DMS153 (cell line): ENCODE data around the gene KCNJ1.

Source experiments
- DNase-seq: peaks from one replicate; lab custom pipeline; 2025; lab: John Stamatoyannopoulos, UW

The KCNJ1 gene

DNA sequence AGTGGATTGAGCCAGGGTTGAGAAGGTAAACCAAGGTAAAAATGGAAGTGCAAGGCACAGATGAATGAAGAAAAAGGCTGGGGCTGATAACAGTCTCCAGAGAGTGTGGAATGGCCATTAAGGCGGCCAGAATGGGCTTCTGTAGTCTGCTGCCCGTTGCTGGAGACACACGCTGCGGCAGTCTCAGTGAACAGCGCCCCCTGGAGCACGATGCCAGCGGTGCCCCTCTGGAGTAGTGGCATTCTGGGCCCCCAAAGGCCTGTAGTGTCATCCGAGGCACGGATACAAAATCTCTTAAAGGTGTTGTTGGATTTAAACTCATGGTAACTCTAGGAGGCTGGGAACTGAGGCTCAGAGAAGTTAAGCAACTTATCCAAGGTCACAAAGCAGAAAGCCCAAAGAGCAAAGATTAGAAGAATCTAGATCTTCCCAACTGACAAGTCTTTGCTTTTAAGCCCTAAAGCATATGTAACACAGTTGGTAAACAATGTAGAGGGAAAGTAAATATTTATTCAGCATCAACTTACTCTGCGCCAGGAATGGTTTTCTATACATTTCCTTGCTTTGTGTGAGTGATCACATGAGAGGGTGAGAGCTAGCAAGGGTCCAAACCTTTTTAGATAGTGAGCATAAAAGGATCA lies 18.2 kb downstream of the KCNJ1 start:
- no peak for DNase-seq

DNA sequence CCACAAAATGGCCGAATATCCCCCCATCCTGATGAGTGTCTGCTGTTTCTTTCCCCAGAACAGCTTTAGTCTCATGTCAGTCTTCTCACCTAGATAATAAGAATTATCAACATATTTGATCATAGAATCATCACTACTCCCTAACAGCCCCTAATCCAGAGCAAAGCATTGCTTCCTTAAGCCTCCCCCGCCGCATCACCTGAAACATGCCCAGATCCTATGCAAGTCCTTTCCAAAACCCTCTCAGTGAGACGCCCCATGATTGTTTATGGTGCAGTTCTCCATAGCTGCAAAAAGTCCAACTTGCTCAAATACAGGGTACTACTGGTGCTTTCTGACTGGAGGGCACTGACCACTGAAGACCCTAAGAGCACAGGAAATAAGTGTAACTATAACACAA lies 20.1 kb downstream of the KCNJ1 start:
- no peak for DNase-seq

DNA sequence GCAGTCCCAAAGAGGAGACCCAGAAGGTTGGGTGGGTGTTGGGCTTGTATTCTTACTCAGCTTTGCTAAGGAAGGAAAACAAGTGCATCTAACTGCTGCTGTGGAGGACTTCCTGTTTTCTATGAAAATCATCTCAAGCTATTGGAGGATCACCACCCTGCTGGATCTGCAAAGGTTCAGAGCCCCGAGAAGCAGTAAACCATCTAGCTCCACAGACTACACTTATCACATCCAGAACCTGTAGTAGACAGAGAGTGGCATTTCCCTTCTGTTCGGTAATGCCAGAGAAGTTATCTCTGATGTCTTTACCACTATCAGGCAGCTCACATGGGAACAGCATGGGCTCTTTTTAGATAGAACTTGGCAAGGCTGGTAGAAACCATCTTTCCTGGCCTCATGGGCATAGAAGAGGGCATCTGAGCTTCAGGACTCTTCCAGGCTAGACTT lies 21.7 kb downstream of the KCNJ1 start:
- no peak for DNase-seq

DNA sequence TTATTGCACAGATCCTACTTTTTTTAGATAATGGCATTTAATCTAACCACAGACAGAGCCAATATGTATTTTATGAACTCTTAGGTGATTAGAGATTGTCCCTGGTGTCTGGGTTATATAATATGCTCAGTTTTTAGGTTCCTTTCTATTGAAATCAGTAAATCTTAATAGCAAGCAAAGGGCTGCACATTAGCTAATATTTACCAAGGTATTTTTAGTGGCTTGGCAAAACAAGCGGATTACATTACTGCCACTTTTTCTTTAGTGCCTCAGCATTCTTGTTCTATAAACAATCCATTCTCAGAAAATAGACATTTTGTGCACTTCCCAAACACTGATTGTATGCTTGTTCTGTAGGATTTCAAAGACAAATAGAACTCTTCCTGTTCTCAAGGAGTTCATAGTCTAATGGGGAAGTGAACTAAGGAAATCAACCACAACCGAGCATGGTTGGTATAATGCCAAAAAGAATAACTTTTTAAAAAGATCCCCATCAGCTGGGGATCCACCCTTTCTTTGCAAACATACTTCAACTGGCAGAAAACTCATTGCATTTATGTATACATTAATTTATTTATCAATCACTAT lies 23.8 kb downstream of the KCNJ1 start:
- DNase-seq = no peak

DNA sequence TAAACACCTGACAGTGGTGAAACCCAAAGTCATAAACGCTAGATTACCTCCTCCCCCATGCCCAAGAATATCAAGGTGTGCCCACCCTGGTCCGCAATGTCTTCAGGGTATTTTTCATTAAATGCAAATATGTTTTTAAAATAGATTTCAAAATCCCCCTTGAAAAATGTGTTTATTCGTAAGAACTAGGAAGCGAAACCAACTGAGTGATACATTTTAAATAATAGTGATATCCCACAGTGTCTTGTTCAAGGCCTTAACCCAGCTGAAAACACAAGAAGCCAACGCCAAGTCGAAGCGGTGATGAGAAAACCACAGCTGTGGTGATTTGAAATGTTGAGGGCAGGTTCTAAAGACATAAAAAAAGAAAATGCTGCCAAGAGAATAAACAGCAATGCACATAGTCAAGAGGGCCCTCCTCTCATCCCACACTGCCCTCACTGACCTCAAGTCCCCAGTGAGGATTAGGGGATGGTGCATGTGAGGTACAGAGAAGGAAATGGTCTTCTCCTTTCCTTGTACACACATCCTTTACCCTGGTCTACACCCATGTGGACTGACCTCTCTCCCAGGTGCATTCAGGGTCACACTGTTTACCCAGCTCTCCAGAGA lies 25.5 kb downstream of the KCNJ1 start:
- peak; percentile 22 for DNase-seq

DNA sequence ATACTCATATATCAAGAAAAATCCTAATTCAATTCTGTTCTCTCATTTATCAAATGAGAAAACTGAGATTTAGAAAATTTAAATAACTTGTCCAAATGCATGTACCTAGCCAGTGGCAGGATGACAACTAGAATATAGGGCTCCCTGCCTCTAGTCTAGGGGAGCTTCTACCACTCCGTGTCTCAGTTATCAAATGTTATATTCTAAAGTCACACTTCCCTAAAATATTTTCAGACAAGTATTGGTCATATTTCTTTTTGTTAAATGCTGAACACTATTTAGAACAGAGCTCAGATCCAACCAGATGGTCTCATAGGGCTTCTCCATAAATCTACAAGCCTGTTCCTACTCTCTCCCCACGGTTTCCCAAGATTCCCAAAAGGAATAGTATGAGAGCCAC lies 26.3 kb downstream of the KCNJ1 start:
- DNase-seq = no peak

DNA sequence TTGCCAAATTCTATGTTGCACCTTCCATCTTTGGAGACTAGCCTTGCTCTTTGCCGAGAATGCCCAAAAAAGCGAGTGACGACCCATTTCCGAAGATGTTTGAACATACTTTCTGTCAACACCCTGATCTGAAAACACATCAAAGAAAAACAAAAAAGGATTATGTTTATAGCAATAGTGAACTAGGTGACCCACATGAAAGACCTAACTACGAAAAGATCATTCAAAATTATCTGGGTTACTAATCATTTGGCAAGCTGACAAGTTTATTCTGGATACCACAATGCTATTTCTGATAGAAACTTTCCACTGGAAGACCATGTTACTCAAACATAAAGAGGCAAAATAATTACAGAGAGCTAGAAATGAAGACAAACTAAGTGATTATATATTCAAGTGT lies 27.0 kb downstream of the KCNJ1 start:
- no peak for DNase-seq

DNA sequence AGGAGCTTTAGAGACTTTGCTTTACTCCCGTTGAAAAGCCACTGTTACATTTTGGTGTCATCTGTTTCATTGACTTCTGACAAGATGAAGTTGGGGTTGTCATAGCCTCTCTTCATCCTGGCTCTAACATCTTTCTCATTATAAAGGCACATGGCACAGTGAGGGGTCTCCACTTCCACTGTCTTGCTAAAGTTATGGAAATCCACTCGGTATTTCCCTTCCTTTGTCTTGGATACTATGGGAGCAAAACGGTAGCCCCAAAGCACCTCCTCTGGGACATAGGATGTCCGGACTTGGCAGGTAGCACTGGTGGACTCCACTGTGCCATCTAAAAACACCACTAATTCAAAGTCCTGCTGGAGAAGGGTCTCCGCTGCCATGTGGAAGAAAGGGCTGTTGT lies 28.0 kb downstream of the KCNJ1 start:
- DNase-seq = no peak

DNA sequence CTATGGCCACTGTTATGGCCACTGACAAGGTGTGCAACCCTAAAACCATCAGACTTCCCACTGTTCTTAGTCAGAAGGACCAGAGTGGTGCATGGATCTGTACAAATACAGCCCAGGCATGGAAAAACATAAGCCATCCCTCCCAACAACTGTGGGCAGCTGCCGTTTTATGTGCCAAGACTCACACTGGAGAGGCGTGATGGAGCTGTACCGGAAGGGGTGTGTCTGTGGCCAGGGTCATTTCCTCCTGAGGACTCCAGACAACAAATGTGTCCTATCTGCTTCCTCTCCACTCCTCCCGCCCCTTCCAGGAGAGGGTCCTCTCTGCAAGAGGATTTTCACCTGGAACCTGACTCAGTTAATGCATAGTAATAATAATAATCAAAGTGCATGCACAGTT lies 29.5 kb downstream of the KCNJ1 start:
- DNase-seq = no peak

DNA sequence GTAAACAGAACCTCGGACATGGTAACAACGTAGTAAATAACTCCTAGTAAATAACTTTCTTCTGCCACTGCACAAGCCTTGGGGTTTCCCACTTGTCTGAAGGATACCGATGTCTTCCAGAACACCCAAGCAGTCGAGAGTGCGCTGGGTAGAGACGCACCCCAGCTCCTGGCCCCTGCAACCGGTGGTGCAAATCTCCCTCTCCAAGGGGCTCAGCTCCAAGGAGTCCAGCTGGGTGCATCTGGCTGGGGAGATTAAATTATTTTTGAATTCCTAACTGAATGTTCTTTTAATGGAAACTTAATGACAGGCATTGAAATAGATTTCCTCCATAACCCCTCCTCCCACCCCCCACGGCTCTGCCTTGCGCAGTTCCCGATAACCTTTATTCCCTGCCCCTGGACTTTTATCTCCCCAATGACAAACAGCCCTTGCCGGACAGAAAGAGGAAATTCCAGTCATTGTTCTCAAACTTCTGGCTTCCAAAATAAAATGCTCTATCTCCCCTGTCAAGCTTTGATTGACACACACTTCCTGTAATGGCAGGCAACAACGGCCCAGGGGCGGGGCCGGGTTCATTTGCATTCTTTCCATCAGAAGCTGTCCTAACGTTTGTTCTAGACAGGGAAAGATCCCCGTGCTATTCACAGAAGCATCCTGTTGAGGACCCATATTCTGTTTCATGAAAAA lies 31.2 kb downstream of the KCNJ1 start:
- DNase-seq = no peak

DNA sequence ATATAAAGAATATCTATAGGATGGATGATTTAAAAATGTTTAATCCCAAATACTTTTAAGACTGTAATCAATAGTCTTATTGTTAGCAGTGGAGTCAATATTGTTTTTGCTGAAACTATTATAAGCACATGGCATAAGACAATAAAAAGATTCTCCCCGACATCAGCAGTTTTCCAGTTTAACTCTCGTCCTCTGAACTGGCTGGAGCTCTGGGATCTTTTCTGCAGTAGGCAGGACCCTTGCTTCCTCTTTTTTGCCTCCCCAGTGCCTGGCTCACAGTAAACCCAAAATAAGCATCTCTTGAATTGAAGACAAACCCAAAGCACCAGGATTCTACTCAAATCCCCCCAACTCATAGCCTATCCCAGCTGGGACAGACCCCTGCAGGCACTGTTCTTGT lies 32.9 kb downstream of the KCNJ1 start:
- DNase-seq = no peak

DNA sequence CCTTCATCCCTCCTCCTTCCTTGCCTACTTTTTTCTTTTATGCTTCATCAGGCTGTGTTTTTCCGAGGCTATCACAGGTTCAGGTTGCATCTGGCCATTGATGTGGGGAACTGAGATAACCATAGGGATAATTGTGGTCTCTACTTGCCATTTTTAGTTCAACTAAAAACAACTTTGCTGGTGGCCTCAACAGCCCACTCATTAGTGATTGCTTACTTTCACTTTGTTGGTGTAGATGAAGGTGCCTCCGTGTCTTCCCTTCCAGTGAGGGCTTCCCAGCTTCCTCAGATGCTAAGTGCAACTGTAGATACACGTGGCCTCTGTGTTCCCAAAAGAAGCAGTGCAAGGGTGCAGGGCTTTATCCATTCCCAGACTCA lies 35.0 kb downstream of the KCNJ1 start:
- no peak for DNase-seq

DNA sequence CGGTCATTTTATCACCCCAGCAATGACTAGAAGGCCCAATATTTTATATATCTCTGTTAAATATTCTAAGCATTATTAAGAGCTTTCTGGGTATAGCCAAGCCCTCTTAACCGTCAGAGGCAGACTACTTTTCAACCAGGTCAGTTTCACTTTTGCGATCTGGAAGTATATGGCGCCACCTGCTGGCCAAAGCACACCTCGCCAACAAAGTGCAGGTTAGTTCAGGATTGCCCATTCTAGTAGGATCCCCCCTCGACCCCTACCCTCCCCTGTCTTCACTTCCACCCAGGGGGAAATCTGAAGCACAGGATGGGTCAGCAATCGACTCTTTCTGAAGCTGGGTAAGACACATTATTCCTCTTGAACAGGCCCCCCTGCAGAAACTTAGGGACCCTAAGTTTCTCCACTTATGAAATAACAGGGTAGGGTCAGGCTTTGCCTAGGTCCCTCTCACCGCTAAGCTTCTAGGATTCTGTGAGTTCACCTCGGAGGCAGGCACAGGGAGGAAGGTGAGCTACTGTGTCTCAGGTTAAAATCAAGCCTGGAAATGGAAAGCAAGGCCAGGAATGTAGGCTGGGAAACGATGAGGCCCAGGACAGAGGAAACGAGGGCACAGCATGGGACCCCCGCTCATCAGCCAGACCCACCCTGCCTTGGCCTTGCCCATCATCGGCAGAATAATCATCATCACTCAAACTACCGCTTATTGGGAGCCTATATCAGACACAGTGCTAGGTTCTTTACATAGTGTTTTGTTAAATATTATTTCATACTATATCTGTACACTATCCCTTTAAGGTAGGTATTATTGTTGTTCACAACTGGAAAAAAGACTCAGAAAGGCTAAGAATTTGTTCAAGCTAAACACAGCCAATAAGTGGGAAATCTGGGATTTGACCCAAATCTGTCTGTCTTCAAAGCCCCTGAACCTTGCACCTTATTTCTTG lies 35.6 kb downstream of the KCNJ1 start:
- DNase-seq = peak; percentile 69

DNA sequence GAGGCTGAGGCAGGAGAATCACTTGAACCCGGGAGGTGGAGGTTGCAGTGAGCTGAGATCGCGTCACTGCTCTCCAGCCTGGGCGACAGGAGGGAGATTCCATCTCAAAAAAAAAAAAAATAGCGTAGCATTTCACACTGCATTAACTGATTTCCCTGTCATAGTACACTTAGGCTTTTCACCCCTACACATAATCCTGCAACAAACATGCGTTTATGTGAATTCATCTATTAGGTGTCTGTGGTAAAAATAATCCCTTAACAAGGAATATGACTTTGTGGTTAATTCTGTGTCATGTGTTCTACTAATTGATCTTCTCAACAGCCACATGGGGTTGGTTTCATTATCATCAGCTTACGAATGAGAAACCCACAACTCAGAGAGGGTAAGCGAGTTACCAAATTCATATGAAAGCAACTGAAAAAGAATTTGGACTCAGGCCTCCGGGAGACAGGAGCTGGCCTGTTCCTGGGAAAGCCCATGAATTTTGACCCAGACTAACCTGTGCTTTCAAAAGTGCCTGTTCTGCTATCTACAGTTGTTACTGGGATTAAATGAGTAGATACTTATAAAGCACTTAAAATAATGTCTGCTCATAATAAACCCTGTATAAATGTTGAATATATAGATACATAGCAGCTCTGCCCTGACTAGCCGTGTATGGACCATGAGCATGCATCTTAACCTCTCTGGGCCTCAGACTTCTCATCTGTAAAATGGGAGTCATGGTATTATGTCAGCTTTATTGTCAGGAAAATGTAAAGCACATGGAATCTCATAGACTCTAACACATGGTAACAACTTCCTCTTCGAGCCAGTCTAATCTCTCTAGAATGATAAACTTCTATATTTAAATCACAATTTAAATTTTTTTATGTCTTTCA lies 36.6 kb downstream of the KCNJ1 start:
- no peak for DNase-seq

DNA sequence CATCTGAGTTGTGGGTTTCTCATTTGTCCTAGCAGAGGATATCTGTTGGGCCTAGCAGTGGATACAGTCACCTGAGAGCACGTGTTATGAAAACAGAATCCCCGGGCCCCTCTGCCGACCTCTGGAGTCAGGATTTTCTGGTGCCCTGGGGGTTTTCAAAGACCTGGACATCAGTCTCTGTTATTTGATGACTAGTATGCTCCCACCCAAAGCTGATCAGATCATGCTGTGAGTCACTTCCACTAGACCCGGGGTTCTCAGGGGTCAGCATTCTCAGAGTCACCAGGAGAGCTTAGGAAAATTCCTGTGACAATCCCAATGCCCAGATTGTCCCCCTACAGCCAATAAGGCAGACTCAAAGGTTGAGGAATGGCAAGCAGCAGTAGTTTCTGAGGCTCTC lies 38.7 kb downstream of the KCNJ1 start:
- DNase-seq = no peak

DNA sequence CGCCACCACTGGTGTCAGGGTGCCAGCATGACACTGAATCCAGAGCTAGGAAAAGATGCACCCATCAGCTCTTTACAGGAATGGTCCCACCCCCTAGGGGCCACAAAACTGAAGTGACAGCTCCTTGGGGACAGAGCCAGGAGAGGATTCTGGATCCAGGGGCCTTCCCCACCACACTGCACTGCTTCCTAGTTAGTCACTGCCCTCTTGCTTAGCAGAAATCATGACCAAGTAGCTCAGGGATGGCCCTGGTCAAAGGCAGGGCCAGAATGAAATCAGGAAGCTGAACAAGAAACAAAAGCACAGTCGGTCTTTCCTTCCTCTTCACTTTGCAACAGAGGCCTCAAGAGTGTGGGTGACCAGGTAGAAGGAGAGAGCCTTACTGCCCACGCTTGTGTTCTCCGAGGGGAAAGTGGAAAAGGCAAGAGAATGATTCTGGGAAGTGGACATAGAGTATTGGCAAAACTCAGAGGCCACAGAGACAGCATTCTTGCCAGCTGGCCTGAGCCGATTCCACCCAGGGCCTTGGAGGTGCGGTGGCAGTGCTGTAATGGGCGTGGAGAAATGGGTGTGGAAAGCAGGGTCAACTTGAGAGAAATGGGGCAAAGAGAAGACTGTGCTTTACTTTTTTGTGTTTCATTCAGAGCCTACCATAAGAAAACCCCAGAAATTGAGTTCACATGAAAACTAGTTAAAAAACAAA lies 39.8 kb downstream of the KCNJ1 start:
- no peak for DNase-seq

DNA sequence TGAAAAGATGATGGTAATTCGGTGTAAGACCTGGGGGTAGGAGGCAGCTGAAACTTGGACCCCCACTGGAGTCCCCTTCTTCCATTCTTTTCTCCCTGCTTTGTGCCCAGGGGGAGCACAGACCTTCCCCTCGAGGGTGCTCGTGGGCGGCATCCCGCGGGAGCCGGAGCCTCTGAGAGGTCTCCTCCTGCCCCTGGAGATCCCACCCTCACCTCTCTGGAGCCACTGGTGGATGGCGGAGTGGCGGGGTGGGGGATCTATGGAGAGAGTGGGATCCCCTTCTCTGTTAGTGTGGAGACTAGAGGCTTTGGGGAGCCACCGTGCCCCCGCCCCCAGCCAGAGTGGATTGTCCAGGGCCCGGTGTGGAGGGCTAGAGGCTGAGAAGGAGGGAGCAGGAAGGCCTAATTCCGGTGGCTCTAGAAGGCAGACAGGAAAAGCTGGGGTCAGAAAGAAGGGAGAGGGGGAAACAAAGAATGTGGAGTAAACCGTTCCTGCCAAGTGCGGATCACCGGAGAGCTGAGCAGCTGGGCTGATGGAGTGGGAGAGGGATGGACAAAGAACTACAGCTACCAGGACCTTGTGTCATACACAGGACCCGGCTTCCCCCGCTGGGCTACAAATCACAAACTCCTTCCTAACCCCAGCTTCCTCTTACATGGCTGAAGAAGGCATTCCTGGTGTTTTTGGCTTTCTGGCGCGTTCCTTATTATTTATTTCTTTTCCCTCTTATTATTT lies 41.9 kb downstream of the KCNJ1 start:
- DNase-seq = no peak

DNA sequence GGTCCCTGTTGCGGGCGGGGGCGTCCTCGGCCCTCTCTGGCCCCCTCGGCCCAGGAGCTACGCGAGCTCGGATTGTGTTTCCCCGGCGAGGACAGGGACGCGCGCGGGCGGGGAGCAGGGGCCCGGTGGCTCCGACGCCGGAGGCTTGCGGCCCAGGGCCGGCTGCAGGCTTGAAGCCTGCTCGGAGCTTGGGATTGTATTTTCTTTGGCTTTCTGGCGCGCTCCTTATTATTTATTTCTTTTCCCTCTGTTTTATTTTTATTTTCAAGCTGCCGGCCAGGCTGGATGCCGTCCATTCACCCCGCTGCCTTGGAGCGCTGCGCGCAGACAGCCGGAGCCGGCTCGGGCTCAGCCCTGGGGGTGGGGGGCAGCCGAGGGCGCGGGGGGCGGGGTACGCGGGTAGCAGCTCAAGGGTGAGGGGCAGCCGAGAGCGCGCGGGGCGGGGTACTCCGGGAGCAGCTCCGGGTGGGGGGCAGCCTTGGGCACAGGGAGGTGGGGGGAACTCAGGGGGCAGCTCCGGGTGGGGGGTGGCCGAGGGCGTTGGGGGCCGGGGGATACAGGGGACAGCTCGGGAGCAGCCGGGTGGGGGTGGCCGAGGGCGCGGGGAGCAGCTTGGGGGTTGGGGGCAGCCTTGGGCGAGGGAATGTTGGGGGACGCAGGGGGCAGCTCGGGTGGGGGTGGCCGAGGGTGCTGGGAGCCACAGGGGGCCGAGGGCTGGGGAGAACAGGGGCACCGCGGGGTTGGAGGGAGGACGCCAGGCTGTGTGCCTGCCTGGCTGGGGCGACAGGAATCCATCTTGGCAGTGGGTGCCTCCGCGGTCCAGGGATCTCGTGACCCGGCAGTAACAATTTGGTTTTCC lies 42.7 kb downstream of the KCNJ1 start:
- DNase-seq = no peak

DNA sequence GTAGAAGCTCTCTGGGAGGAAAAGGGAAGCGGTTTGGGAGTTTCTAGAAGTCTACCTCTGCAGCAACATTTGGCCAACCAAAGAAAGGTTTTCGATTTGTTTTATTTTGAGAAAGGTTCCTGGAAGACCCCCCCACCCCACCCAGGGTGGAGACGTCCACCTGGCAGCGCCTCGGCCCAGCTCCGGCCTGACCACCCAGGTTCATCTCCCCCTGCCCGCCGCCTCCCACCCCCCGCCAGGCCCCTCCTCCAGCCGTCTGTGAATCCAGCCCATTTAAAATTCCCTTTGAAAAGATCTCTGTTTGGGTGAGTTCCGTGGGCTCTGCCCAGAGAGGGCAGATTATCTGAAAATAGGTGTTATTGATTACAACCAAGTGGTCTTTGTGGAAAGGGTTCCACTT lies 43.3 kb downstream of the KCNJ1 start:
- DNase-seq = no peak
